Measurements from ENCODE around the gene CARM1.
"Not testable (repeated sequence)": the region's sequence is repeated elsewhere in the genome, so short reads cannot be mapped to it uniquely, and the experiment has no call there.

Gene CARM1

DNA sequence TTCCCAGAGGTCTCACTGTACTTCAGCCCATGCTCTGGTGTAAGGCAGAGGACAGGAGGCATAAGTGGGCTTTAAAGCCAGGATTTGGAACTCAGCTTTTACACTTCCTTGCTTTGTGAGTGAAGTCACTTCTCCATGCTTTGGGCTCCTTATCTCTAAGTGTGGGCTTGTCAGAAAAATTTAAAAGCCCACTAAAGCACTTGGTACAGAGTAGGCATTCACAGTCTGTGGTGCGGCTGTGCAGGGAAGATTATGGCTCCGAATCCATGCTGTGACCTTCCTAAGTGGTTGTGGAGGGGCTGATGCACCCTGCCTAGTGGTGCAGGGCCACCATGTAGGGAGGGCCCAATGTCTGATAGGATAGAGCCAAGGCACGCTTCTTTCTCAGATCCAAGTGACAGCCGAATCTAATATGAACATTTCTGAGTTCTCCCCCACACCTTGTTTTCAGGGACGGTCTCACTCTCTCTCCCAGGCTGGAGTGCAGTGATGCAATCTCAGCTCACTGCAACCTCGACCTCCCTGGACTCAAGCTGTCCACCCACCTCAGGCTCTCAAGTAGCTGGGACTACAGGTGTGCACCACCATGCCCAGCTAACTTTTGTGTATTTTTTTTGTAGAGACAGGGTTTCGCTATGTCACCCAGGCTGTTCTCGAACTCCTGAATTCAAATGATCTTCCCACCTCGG is 64.2 kb downstream of the CARM1 start:
- no peak for DNase-seq

DNA sequence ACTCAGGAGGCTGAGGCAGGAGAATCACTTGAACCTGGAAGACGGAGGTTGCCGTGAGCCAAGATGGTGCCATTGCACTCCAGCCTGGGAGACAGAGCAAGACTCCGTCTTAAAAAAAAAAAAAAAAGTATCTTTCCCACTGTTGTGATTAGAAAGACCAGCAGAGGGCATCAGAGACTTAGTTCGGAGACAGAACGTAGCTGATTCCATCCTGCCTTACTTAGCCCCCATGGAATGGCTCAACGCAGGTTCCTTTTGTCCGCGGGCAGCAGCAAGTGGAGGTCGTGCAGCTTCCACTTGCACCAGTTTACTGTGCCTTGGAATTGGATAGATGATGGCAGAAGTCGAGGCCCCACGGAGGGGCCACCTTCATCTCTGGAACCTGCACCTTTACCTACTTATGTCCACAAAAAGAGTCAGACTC is 65.3 kb downstream of the CARM1 start:
- DNase-seq = peak; percentile 40

DNA sequence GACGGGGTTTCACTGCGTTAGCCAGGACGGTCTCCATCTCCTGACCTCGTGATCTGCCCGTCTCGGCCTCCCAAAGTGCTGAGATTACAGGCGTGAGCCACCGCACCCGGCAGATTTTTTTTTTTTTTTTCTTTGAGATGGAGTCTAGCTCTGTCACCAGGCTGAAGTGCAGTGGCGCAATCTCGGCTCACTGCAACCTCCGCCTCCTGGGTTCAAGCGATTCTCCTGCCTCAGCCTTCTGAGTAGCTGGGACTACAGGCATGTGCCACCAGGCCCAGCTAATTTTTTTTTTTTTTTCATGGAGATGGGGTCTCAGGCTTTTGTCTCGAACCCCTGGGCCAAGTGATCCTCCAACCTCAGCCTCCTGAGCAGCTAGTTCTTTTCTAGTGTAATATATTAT is 70.3 kb downstream of the CARM1 start:
- not testable (repeated sequence) for DNase-seq

DNA sequence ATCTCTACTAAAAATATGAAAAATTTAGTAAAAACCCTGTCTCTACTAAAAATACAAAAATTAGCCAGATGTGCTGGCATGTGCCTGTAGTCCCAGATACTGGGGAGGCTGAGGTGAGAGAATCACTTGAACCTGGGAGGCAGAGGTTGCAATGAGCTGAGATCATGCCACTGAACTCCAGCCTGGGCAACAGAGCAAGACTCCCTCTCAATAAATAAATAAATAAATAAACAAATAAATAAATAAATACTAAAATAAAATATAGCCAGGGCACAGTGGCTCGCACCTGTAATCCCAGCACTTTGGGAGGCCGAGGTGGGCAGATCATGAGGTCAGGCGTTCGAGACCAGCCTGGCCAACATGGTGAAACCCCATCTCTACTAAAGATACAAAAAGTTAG is 72.1 kb downstream of the CARM1 start:
- not testable (repeated sequence) for DNase-seq

DNA sequence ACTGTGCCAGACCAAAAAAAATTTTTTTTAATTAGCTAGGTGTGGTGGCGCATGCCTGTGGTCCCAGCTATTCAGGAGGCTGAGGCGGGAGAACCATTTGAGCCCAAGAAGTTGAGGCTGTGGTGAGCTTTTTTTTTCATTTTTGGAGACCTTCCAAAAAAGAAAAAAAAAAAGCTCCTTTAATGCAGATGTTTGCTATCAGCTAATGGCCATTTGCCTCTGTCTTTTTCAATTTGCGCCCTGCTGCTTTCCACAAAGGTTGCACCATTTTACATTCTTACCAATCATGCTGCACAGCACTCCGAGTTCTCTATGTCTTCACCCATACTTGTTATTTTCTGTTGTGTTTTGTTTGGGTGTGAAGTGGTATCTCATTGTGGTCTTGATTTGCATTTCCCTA is 73.9 kb downstream of the CARM1 start:
- no peak for DNase-seq

DNA sequence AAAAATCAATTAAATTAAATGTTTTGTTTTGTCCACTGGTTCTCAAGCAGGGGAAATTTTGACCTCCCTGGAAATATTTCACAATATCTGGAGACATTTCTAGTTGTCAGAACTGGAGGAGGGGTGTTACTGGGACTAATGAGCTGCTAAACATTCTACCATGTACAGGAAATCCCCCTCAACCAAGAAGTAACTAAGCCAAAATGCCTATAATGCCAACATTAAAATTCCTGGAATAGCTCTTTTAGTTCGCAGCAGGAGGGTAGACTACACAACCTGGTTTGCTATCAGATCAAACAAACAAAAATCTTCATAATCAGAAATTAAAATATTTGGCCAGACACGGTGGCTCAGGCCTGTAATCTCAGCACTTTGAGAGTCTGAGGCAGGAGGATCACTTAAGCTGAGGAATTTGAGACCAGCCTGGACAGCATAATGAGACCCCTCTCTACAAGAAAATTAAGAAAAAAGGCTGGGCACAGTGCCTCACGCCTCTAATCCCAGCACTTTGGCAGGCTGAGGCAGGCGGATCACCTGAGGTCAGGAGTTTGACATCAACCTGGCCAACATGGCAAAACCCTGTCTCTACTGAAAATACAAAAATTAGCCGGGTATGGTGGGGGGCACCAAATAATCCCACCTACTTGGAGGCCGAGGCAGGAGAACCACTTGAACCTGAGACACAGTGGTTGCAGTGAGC is 75.8 kb downstream of the CARM1 start:
- DNase-seq = no peak

DNA sequence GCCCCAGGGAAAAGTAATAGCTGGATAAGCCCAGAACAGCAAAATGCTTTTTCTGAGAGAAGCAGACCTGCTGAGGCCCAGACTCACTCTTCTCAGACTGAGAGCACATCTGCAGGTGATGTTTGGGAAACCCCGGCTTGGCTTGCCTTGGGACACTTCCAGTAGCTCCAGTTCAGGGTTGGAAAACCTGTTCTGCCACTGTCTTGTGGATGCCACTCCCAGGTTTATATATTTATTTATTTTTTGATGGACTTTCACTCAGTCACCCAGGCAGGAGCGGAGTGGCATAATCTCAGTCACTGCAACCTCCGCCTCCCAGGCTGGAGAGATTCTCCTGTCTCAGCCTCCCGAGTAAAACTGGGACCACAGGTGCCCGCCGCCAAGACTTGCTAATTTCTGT is 81.5 kb downstream of the CARM1 start:
- peak; percentile 62 for DNase-seq

DNA sequence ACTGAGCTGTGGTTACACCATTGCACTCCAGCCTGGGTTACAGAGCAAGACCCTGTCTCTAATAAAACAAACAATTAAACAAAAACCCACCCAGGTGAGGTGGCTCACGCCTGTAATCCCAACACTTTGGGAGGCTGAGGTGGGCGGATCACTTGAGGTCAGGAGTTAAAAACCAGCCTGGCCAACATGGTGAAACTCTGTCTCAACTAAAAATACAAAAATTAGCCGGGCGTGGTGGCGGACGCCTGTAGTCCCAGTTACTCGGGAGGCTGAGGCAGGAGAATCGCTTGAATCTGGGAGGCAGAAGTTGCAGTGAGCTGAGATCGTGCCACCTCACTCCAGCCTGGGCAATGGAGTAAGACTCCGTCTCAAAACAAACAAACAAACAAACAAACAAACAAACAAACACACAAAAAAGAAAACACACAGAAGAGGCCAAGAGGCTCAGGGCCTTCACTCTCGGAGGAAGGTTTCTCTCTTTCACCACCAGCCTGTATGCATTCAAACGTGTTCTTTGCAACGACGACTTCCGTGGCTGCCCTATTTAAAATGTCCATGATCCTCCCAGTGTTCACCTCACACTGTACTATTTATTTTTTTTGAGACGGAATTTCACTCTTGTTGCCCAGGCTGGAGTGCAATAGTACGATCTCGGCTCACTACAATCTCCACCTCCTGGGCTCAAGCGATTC is 88.1 kb downstream of the CARM1 start:
- not testable (repeated sequence) for DNase-seq

DNA sequence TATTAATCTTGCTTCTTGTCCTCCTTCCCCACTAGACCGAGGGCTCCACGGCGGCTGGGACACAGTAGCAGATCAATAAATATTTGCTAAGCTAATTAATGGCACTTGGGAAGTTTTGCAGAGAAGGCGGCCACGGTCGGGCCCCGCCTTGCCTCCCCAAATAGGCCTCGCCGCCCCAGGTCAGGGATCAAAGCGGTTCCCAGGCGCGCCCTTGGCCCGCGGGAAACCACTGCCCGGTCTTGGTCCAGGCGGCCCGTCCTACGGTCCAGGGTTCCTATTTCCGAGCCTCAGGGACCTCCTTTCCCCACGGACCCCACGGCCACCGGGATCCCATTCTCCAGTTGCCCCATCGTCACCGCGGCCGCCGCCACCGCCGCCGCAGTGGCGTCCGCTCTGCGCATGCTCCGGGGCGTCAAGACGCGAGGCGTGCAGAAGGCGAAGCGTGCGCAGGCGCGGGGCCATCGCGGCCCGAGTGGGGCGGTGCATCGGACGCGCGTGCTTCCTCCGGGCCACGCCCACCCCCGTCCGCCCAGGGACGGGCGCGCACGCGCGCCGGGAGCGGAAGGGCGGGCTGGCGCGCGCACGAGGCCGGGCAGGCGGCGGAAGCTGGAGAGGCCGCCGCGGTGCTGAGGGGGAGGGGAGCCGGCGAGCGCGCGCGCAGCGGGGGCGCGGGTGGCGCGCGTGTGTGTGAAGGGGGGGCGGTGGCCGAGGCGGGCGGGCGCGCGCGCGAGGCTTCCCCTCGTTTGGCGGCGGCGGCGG is 89.1 kb downstream of the CARM1 start, which contains the start of gene SMARCA4:
Gene SMARCA4 (plus strand): TSS at position 717 of the 759 bp plus-strand sequence. CDS start 23,122 bp downstream, outside the sequence.
- peak; percentile 81 for DNase-seq

DNA sequence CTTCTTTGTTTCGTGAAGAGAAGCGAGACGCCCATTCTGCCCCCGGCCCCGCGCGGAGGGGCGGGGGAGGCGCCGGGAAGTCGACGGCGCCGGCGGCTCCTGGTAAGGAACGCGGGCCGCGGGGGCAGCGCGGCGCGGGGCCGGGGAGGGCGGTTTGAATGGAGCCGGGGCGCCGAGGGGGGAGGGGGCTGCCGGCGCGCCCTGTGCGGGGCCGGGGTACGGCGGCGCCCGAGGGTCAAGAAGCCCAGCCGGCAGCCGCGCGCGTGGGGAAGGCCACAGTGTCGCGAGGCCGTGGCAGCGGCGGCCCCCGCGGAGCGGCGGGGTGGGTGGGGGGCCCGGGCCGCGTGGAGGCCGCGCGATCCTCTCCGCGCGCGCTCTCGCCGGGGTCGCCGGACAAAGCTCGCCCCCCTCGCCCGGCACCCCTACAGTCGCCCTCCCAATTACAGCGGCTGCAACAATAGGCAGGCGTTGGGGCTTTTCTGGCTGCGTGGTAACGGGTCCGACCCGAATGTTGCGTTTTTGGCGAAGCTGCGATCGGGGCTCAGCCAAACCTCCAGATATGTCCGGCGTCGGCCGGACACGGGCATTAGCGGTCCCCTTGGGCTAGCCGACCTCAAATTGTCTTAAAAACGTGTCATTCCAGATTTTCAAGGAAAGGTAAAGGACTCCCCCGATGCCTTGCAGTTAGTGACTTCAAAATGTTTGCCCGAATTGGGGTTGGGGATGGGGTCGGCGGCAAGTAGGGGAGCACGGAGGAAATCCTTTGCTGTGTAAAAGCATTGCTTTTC is 89.9 kb downstream of the CARM1 start:
- no peak for DNase-seq

DNA sequence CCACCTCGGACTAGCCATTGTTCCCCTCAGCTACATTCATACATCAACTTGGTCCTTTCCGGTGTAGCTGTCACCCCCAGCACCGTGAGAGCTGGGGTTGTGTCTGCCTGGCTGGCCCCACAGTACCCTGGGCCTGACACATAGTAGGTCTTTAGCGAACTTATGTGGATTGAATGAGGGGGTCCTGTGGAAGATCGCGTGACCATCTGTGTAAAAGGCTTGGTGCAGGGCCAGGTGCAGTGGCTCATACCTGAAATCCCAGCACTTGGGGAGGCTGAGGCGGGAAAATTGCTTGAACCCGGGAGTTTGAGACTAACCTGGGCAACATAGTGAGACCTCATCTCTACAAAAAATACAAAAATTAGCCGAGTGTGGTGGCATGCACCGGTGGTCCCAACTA is 91.5 kb downstream of the CARM1 start:
- DNase-seq = no peak

DNA sequence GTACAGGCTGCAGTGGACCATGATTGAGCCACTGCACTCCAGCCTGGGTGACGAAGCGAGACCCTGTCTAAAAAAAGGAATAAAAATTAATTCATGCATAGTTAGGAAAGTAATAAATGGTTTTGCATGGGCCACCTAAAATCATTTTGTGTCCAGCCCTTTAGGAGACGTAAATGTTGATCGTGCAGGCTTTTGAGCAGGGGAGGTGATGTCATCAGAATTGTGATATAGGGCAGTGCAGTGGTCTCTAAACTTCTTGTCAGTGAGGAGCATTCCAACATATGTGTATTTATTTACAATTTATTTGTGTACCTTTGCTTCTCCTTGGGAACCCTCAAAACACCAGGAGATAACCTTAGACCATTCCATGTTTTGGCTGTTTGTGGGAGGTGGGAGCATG is 92.5 kb downstream of the CARM1 start:
- no peak for DNase-seq

DNA sequence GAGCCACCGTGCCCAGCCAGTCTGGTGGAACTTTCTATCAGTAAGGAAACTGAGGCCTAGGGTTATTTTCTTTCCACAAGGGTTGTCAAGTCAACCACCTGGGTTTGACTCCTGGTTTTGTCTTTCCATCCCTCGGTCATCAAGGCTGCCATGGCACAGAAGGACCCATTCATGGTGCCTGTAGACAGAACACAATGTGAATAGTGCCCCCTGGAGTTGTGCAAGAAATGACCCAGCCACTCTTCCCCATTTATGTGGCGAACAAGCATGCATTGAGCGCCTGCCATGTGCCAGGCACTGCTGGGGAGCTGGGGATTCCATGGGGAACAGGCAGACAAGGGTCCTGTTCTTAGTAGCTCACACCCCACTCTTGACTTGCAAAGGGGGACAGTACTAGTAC is 93.5 kb downstream of the CARM1 start:
- no peak for DNase-seq

DNA sequence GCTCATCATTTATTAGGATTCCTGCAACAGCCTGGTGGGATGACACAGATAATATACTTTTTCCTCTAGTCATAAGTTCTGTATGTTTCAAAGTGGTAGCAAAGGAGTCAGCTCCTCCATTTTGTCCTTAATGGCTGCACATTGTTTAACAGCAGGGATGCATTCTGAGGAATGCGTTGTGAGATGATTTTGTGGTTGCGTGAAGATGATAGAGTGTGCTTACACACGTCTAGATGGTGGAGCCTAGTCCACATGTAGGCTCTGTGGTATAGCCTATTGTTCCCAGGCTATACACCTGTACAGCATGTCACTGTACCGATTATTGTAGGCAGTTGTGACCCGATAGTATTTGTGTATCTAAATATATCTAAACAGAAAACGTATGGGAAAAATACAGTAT is 94.0 kb downstream of the CARM1 start:
- DNase-seq = no peak

DNA sequence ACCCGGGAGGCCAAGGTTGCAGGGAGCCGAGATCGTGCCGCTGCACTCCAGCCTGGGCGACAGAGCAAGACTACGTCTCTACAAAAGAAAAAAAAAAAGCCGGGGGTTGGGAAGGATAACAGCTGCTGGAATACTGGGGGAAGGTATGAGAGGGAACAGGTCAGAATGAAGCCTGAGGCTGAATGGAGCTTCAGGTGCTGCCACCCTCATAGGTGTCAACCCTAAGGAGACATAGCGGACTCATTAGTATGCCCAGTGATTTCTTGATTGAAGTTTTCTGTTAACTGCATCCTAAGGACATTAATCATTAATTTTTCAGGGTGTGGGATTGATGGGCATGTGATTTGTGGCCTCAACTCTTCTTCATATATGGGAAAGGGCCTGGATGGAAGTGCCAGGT is 95.5 kb downstream of the CARM1 start:
- no peak for DNase-seq

DNA sequence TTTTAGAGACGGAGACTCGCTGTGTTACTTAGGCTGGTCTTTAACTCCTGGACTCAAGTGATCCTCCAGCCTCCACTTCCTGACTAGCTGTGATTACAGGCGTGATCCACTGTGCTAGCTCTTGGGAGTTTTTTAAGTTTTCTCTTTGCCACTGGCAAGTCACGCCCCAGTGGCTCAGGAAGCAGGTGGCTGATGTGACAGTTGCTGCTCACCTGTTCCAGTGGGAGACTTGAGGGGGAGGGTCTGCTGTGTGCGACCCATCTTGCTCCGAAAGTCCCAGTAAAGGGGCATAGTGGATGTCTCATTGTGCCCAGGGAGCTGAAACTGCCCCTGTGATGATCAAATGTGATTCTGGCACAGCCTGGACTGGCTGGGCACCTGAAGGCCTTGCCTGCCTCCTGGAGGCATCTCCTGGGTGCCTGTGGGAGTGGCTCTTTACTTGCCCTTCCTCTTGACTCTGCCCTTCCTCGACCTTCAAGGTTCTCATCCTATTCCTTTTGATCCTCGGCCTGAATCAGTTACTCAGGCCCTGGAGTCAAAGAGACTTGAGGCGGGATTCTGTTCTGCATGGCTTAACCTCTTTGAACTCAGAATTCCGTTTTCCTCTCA is 97.3 kb downstream of the CARM1 start:
- DNase-seq = no peak

DNA sequence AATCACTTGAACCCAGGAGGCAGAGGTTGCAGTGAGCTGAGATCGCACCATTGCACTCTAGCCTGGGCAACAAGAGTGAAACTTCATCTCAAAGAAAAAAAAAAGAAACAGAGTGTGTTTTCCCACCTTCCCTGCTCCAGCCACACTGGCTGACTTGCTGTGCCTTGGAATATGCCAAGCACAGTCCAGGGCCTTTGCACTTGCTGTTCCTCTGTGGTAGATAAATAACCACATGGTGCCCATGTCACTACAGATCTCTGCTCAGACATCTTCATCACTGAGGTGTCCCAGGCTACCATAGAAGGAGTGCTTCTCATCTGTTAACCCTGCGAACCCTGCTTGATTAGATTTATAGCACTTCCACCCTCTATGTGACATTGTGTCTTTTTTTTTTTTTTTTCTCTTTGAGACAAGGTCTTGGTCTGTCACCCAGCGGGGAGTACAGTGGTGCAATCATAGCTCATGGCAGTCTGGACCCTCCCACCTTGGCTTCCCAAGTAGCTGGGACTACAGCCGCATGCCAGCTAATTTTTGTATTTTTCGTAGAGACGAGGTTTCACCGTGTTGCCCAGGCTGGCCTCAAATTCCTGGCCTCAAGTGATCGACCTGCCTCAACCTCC is 99.9 kb downstream of the CARM1 start:
- DNase-seq = no peak
